HL-60/S4 (cell line): ENCODE results near the gene ESRRB.

Experiments
- in situ Hi-C: fragments of 300-500 bp; cut with MboI; formaldehyde crosslinking; loops from 2 replicates; pipeline ENCODE4 v1.14.3; 2022; ENCODE audit warnings: low sequenced_read_pairs

The ESRRB gene

GRCh38 chr14:76434220-76434619, 58.3 kb downstream of the ESRRB start:
- in situ Hi-C loops, result no loop called here

DNA sequence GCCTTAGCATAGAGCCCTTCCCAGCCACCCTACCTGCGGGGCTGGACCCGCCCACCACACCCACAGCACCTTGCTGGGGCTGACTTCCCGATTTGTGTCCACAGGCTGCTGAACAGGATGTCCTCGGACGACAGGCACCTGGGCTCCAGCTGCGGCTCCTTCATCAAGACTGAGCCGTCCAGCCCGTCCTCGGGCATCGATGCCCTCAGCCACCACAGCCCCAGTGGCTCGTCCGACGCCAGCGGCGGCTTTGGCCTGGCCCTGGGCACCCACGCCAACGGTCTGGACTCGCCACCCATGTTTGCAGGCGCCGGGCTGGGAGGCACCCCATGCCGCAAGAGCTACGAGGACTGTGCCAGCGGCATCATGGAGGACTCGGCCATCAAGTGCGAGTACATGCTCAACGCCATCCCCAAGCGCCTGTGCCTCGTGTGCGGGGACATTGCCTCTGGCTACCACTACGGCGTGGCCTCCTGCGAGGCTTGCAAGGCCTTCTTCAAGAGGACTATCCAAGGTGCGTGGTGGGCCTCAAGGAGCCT, 63.4 kb downstream of the ESRRB start:
- in situ Hi-C loops, result no loop called here

DNA sequence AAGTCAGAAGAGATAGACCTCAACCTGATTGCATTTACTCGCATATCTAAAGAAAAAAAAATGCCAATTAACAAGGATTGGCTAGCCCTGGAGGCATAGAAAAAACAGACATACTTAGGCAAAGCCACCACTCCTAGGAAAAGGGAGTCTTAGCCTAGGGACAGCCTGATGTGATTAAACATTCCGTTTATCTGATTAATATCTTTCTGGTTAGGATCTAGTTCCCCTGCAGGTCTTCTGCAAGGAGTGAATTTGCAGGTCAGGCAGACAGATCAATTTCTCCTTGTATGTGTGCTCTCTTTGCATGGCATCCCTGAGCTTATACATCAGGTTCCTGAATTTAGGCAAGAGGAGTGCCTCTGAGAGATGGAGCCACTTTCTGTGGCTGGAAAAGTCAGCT, 70.5 kb downstream of the ESRRB start:
- in situ Hi-C loops, result no loop called here

GRCh38 chr14:76446921-76447320, 71.0 kb downstream of the ESRRB start:
- in situ Hi-C loops, result no loop called here

DNA sequence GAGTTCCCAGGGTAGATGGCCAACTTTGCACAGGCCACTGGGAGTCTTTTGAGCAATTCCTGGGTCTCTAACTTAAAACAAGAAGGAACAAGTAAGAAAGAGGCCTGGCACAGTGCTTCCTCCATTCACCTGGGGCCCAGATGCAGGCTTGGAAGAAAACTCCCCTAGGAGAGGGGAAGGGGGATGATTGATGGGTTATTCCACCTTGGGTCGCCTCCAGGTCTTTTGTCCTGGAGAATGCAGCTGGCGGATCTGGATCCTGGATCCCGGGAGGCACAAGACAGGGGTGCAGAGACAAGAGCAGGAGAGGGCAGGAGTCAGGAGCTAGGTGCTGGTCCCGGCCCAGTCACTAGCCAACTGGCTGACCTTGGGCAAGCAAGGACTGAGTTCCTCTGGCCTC, 74.5 kb downstream of the ESRRB start:
- in situ Hi-C loops, result no loop called here

DNA sequence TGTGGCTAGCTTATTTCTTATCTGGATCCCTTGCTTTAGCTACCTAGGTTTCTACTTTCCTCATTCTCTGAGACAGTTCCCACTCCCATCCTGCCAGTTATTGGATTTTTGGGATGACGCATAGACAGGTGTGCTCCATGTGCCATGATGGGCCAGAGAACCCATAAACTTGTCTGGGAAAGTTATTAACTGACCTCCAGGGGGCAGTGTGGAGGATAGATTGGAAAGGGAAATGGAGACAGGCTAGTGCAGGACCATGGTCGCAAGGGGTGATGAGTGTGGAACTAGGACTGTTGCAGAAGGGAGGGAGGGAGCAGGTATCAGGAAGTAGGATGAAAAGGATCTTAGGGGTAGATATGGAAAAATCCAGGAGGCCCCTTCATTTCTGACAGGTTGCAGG, 80.3 kb downstream of the ESRRB start:
- in situ Hi-C loops, result no loop called here

GRCh38 chr14:76456891-76457586, 81.1 kb downstream of the ESRRB start:
- in situ Hi-C loops, result no loop called here

- in situ Hi-C loops, result no loop called here
Measured at GRCh38 chr14:76457841-76458240, 81.9 kb downstream of the ESRRB start.

DNA sequence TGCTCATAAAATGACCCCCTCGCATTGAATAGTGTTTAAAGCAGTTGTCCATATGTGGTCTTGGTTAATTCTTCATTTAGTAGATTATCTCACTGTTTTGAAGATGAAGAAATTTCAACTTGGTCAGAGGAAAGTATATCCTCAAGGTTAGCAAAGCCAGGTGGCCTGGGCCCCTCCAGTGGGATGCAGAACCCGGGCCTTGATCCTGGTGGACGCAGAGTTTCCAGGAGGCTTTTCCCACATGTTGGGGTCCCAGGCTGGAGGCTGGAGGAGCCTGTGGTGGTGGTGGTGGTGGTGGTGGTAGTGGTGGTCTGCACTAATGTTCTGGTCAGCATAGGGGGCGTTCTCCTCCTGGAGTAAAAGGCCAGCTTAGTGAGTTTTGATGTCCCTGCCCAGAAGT, 85.9 kb downstream of the ESRRB start:
- in situ Hi-C loops, result no loop called here

- in situ Hi-C loops, result no loop called here
Measured at GRCh38 chr14:76462330-76462729, 86.4 kb downstream of the ESRRB start.

- in situ Hi-C loops, result no loop called here
Measured at GRCh38 chr14:76463105-76463504, 87.2 kb downstream of the ESRRB start.

DNA sequence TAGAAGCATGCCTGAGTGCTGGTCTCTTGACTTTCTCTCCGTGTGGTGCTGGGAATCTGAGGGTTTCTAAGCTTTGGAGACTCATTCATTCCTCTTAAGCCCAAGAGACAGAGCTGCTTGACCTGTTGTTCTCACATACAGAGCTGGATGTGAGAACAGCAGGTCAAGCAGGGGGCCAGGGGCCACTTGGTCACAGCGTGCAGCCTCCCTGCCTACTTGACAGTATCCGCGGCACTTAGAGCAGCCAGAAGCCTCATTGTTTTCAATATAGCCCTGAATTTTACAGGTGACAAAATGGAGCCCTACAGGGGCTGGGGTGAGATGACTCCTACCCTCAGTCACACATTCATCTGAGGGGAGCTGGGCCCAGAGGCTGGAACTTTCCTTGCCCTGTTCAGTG, 88.9 kb downstream of the ESRRB start:
- in situ Hi-C loops, result no loop called here

DNA sequence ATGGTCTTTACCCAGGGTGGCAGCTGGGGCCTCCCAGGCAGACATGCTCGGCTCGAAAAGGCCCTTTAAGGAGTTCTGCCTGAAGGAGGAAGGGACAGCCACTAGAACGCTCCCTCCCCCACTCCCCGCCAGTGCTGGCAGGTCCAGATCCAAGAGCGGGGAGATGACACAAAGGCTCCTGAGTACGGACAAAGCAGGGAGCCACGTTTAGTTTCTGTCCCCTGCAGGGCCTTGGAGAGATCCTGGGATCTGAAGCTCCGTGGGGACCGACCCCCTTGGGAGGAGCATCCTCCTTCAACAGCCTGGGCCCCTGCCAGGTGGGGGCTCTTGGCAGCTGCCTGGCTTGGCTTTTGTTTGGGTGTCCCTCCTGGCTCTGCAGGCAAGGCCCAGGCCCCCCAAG, 89.7 kb downstream of the ESRRB start:
- in situ Hi-C loops, result no loop called here

- in situ Hi-C loops, result no loop called here
Measured at GRCh38 chr14:76467711-76468155, 91.8 kb downstream of the ESRRB start.

- in situ Hi-C loops, result no loop called here
Measured at GRCh38 chr14:76472199-76472723, 96.3 kb downstream of the ESRRB start.

GRCh38 chr14:76473481-76474263, 97.7 kb downstream of the ESRRB start:
- in situ Hi-C loops, result no loop called here

- in situ Hi-C loops, result no loop called here
Measured at GRCh38 chr14:76480426-76480825, 104.5 kb downstream of the ESRRB start.

- in situ Hi-C loops, result no loop called here
Measured at GRCh38 chr14:76484355-76484754, 108.4 kb downstream of the ESRRB start.

DNA sequence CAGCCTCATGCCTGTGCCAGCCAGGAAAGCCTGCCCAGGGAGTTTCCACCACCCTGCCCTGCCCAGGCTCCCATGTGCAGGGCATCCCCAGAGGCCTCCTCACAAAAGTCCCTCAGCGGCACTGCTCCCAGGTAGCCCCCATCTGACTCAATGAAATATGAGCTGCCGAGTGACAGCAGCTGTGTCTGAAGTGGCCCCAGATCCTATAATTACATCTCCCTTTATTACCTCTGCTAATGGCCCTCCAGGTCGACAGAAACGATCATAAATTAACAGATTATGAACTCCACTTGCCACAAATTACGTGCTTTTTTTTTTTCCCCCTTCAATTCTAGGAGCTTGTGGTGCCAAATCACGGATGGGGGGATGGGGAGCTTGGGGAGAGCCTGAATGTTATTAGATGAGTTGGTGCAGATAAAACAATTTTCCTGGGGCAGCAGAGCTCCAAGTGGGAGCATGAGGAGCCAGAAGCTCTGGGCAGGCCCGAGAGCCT, 110.4 kb downstream of the ESRRB start:
- in situ Hi-C loops, result no loop called here

DNA sequence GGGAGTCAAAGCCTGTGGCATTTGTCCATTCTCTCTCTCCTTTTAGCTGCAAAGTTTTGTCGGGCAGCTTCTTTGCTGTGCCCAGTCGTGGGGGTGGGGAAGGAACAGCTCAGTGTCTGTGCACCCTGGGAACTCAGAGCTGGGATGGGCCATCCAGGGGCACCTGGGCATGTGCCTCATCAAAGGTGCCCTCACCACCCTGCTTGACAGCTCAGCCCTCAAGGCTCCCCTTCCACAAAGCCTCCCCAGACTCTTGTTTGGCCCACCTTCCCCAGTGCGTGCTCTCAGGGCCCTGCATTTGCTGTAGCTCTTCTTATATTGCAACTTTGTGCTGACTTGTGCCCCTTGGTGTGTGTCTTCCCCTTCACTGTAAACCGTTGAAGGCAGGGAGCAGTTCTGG, 112.6 kb downstream of the ESRRB start:
- in situ Hi-C loops, result no loop called here

DNA sequence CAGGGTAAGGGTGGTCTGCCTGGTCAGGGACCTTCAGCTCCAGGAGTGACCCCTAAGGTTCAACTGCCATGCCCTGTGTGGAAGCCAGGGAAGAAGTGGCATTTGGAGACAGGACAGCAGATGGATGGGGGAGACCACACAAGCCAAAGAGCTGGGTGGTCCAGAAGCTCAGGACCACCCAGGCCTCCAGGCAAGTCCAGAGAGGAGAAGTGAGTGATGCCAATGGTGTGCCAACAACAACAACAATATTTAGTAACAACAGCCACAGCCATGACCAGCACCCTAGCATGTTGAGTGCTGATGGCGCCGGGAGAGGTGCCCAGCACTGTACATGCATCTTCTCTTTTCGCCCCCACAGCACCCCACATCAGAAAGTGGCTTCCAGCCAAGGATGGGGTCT, 113.7 kb downstream of the ESRRB start:
- in situ Hi-C loops, result no loop called here

DNA sequence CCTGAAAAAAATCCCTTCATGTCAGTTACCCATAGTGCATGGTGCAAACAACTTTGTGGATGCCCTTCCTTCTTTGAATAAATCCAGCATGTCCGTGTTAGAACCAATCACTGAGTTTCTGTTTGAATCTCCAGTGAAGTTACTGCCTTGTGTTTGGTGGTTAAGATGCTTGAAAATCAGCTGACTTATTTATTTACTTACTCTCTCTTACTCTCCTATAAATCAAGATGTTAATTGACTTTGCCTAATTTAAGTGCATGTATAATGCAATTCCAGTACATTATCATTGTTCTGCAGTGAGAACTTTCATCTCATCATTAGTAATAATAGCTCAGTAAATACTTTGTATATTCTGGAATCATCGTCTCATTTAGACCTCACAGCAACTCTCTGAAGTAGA, 114.2 kb downstream of the ESRRB start:
- in situ Hi-C loops, result no loop called here
